B cell (primary cell): Measurements from ENCODE around the gene OR7G1. TPM values are rescaled to one million over a fixed set of nuclear protein-coding genes. Genes with fewer than 3 reads are reported as not detected.

Source experiments
- ATAC-seq: fragments of 200-7000 bp; cut with Tn5 transposase; one replicate; pipeline ENCODE4 v1.10.0; 2021; ENCODE audit warnings: low read depth, mild to moderate bottlenecking, moderate number of reproducible peaks, moderate library complexity
- CTCF ChIA-PET: fragments of 350-600 bp; sonication (Branson Sonifier 250); formaldehyde crosslinking; loops from one replicate; lab custom pipeline; 2021; ENCODE audit warnings: antibody characterized with exemption, inconsistent platforms; lab: Charles Lee
- POLR2A ChIA-PET: fragments of 350-600 bp; sonication (Branson Sonifier 250); formaldehyde crosslinking; loops from one replicate; lab custom pipeline; 2021; ENCODE audit warnings: antibody characterized with exemption; lab: Charles Lee
- DNase-seq: peaks from one replicate; pipeline ENCODE4 v3.0.0; 2013
- H2AFZ ChIP-seq: 2 replicates; pipeline ENCODE4 v1.6.1; 2012; ENCODE audit warnings: mild to moderate bottlenecking, low read depth, low read length; ENCODE audit not compliant: insufficient read depth, poor library complexity, severe bottlenecking
- H3K27ac ChIP-seq, 2 donors: 1 replicate in 1 of 2; 2 replicates in 1 of 2; pipeline ENCODE4 v1.5.1; 2012 to 2013; ENCODE audit warnings: low read length in 2 of 2, mild to moderate bottlenecking in 2 of 2, moderate library complexity in 1 of 2
- H3K27me3 ChIP-seq, 4 experiments: fragments of 200-600 bp in 1 of 4; sonication (generic) in 1 of 4; replicated peaks in 1 of 4; 1 replicate in 2 of 4; 2 replicates in 2 of 4; pipeline versions ENCODE4 v1.6.1 to v1.7.0; 2013 to 2016; ENCODE audit warnings: low read length in 3 of 4, mild to moderate bottlenecking in 2 of 4, mixed read lengths in 1 of 4, moderate library complexity in 1 of 4; ENCODE audit not compliant: insufficient read depth in 4 of 4, control insufficient read depth in 3 of 4; ENCODE audit errors: control extremely low read depth in 1 of 4
- H3K36me3 ChIP-seq, 2 experiments: replicated peaks in 1 of 2; 1 replicate in 1 of 2; 2 replicates in 1 of 2; pipeline versions ENCODE4 v1.6.1 to v1.7.1; 2013; ENCODE audit warnings: low read length in 1 of 2; ENCODE audit not compliant: insufficient read depth in 2 of 2, control insufficient read depth in 1 of 2; ENCODE audit errors: control extremely low read depth in 1 of 2, extremely low read depth in 1 of 2
- H3K4me1 ChIP-seq, 2 donors: fragments of 200-600 bp in 1 of 2; sonication (generic) in 1 of 2; 1 replicate in 1 of 2; 2 replicates in 1 of 2; pipeline versions ENCODE4 v1.5.1 to v1.6.1; 2013 to 2017; ENCODE audit warnings: low read length in 2 of 2; ENCODE audit not compliant: control insufficient read depth in 2 of 2, insufficient read depth in 2 of 2
- H3K4me2 ChIP-seq: replicated peaks from 2 replicates; pipeline ENCODE3; 2012; ENCODE audit warnings: mild to moderate bottlenecking, low read depth, low read length; ENCODE audit not compliant: poor library complexity, severe bottlenecking
- H3K4me3 ChIP-seq, 5 experiments: fragments of 200-600 bp in 1 of 5; sonication (generic) in 1 of 5; 1 replicate in 3 of 5; 2 replicates in 2 of 5; pipeline versions ENCODE4 v1.5.1 to v1.7.0; 2011 to 2016; ENCODE audit warnings: low read length in 4 of 5, mild to moderate bottlenecking in 4 of 5, low read depth in 2 of 5, control low read depth in 1 of 5, moderate library complexity in 1 of 5; ENCODE audit not compliant: insufficient read depth in 1 of 5; ENCODE audit errors: control extremely low read depth in 1 of 5, extremely low read depth in 1 of 5
- H3K79me2 ChIP-seq: fragments of 200-600 bp; sonication (generic); one replicate; pipeline ENCODE4 v1.6.0; 2016; ENCODE audit warnings: low read length; ENCODE audit not compliant: control insufficient read depth, insufficient read depth
- H3K9ac ChIP-seq: fragments of 200-600 bp; sonication (generic); 2 replicates; pipeline ENCODE4 v1.6.1; 2017; ENCODE audit warnings: mild to moderate bottlenecking, low read length, moderate library complexity
- H3K9me3 ChIP-seq, 3 donors: one replicate each; pipeline versions ENCODE4 v1.6.1 to v1.7.1; 2013; ENCODE audit warnings: low read length in 2 of 3; ENCODE audit not compliant: control insufficient read depth in 2 of 3, insufficient read depth in 1 of 3; ENCODE audit errors: control extremely low read depth in 1 of 3
- H4K20me1 ChIP-seq: 2 replicates; pipeline ENCODE4 v1.6.0; 2012; ENCODE audit warnings: mild to moderate bottlenecking, low read length; ENCODE audit not compliant: insufficient read depth, control insufficient read depth, poor library complexity, severe bottlenecking
- H3K27ac Mint-ChIP-seq: one replicate; pipeline ENCODE4 v1.8.0; 2021; ENCODE audit warnings: mixed read lengths
- H3K27me3 Mint-ChIP-seq: one replicate; pipeline ENCODE4 v1.8.0; 2021; ENCODE audit warnings: mixed read lengths
- H3K4me1 Mint-ChIP-seq: one replicate; pipeline ENCODE4 v1.8.0; 2021; ENCODE audit warnings: mixed read lengths
- H3K4me3 Mint-ChIP-seq: one replicate; pipeline ENCODE4 v1.8.0; 2021; ENCODE audit warnings: mixed read lengths
- H3K9me3 Mint-ChIP-seq: one replicate; pipeline ENCODE4 v1.8.0; 2022; ENCODE audit warnings: mixed read lengths; ENCODE audit not compliant: insufficient read depth
- CTCF ChIP-seq: fragments of 200-600 bp; IDR thresholded peaks from one replicate; pipeline ENCODE4 v1.8.0; 2022; ENCODE audit warnings: antibody characterized with exemption, mild to moderate bottlenecking
- EZH2 ChIP-seq: IDR thresholded peaks from 2 replicates; pipeline ENCODE4 v1.6.1; 2012; ENCODE audit warnings: borderline replicate concordance, low read depth, mild to moderate bottlenecking, moderate library complexity, low read length; ENCODE audit not compliant: insufficient read depth, poor library complexity, severe bottlenecking
- WGBS: methylation state at CpG from one replicate; pipeline ENCODE4 v1.1.5; 2013; ENCODE audit warnings: missing lambda C conversion rate; ENCODE audit not compliant: insufficient coverage; 5-methylcytosine and 5-hydroxymethylcytosine counted together
- intact Hi-C: fragments of 100-400 bp; cut with micrococcal nuclease; formaldehyde crosslinking; loops from one replicate; pipeline ENCODE4 v1.10.0; 2022
- polyA plus RNA-seq: library from polyadenylated mRNA; depleted of rRNA; stranded (reverse); fragments of >200 nt; gene quantifications from 2 replicates; pipeline ENCODE4 v1.2.3, GENCODE V29; 2012
- total RNA-seq, 2 donors: library from RNA; stranded (reverse); fragments of 120-200 nt in 1 of 2; gene quantifications; 1 replicate in 1 of 2; 2 replicates in 1 of 2; pipeline versions ENCODE4 v1.2.3 to v1.2.4, GENCODE V29; 2013 to 2022

OR7G1 gene
- total and polyA plus RNA-seq, 2 donors (not counting 1 experiment from before 2014, with no cell fraction given), result not detected

DNA sequence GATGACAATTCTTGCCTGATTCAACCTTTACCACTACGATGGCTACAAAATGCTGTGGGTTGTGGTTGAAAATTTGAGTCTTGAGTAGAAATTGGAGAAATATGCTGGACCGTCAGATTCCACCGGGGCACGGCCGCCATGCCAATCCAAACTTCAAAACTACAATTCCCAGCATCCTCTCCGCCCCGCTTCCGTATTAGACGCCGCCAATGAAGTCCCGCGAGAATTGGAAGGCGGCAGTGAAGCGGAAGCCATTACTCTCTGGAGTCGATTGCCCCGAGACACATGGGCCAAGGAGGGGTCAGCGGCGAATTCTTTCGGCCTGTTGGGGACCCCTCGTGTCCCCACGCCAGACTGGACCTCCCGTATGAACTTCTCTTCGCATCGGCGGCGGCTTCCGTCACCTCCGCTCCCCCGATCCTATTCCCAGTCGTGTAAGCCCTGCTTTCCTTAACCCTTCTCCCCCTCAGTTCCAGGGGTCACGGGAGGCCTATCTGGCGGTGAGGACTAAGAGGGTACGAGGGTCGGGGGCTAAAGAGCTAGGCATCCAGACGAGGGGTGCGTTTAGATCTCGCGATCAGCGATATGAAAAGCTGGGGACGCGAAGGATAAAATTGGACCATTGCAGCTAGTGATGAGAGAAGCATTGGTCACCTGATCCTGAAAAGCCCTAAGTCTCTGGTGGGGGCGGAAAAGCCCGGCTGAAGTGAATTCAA is 24.8 kb upstream of the OR7G1 start, which contains the start of gene ZNF317:
TSS of gene ZNF317 (plus strand) at position 239 of the 716 bp plus-strand sequence. CDS start 15,620 bp downstream, outside the sequence.
- peaks cover 5% of the 10 kb centered on the region for H4K20me1 ChIP-seq
- peak; percentile 94 for DNase-seq
- no peaks in the 10 kb centered on the region for H3K27me3 ChIP-seq
- H3K27me3 Mint-ChIP-seq, result peaks cover 2% of the 10 kb centered on the region
- intact Hi-C loops, result loop anchor here (1.0 to 5.0 kb wide), 4 partner anchors 169 to 482 kb away; partner anchors contain the start of genes ZNF121, ZNF559, ZNF561 and ZNF699
- peaks cover 33% of the 10 kb centered on the region for H3K4me1 Mint-ChIP-seq
- H3K9ac ChIP-seq, result peak within 1 kb of the TSS; percentile 99
- peak within 1 kb of the TSS; percentile 70 to 99 (median 97) for H3K4me3 ChIP-seq
- peaks cover 55% of the 10 kb centered on the region for H3K79me2 ChIP-seq
- WGBS, result under 1% methylated on average over 31 of the region's 43 CpGs
- peak within 1 kb of the TSS; percentile 97 for H3K27ac Mint-ChIP-seq
- peaks cover 0 to 3% of the 10 kb centered on the region in 2 experiments for H3K36me3 ChIP-seq
- peak within 1 kb of the TSS; percentile 86 to 90 for H3K27ac ChIP-seq
- H3K4me3 Mint-ChIP-seq, result peak within 1 kb of the TSS; percentile 98
- H3K4me1 ChIP-seq, result peaks cover 13 to 15% of the 10 kb centered on the region in 2 donors
- ChIA-PET POLR2A (no interaction called here), CTCF (no interaction called here)
- peaks cover 3% of the 10 kb centered on the region for H3K9me3 Mint-ChIP-seq
- peaks cover 3 to 10% (median 10%) of the 10 kb centered on the region in 3 donors for H3K9me3 ChIP-seq
- peak within 1 kb of the TSS; percentile 84 for H2AFZ ChIP-seq
- H3K4me2 ChIP-seq, result peak within 1 kb of the TSS; percentile 76
- no peak for TF ChIP-seq CTCF
- TF ChIP-seq EZH2, result no peak
- peak; percentile 90 for ATAC-seq
